Osteoblast (primary cell): ENCODE measurements around the gene TMEM151B. TPM values are rescaled to one million over a fixed set of nuclear protein-coding genes. Genes with fewer than 3 reads are reported as not detected.

Source experiments
- DNase-seq: peaks from one replicate; pipeline ENCODE4 v3.0.0; 2011; ENCODE audit warnings: low spot score, mixed read lengths; ENCODE audit not compliant: insufficient read length; ENCODE audit errors: missing footprints
- H2AFZ ChIP-seq: 2 replicates; pipeline ENCODE4 v1.6.0; 2011; ENCODE audit warnings: mild to moderate bottlenecking, low read length
- H3K27ac ChIP-seq: 2 replicates; pipeline ENCODE4 v1.5.1; 2011; ENCODE audit warnings: mild to moderate bottlenecking, low read depth, low read length, moderate library complexity
- H3K27me3 ChIP-seq: 2 replicates; pipeline ENCODE4 v1.6.0; 2012; ENCODE audit warnings: mild to moderate bottlenecking, control low read depth, inconsistent platforms, low read length, moderate library complexity; ENCODE audit not compliant: insufficient read depth
- H3K36me3 ChIP-seq: 2 replicates; pipeline ENCODE4 v1.5.1; 2011; ENCODE audit warnings: mild to moderate bottlenecking, low read length, control low read depth, moderate library complexity; ENCODE audit not compliant: insufficient read depth
- H3K4me1 ChIP-seq: 2 replicates; pipeline ENCODE4 v1.5.1; 2011; ENCODE audit warnings: mild to moderate bottlenecking, low read length, control low read depth, moderate library complexity; ENCODE audit not compliant: insufficient read depth
- H3K4me2 ChIP-seq: 2 replicates; pipeline ENCODE4 v1.6.0; 2011; ENCODE audit warnings: mild to moderate bottlenecking, low read length; ENCODE audit not compliant: insufficient read depth
- H3K4me3 ChIP-seq: fragments of 200-600 bp; sonication (generic); 3 replicates; pipeline ENCODE4 v1.5.1; 2012; ENCODE audit warnings: mild to moderate bottlenecking, low read length, inconsistent platforms; ENCODE audit not compliant: insufficient read depth
- H3K79me2 ChIP-seq: 2 replicates; pipeline ENCODE4 v1.6.0; 2012; ENCODE audit warnings: mild to moderate bottlenecking, low read length, control low read depth, inconsistent platforms; ENCODE audit not compliant: insufficient read depth
- H3K9me3 ChIP-seq: 2 replicates; pipeline ENCODE4 v1.5.1; 2011; ENCODE audit warnings: low read depth, low read length, control low read depth
- H4K20me1 ChIP-seq: 2 replicates; pipeline ENCODE4 v1.6.0; 2012; ENCODE audit warnings: mild to moderate bottlenecking, low read length, control low read depth; ENCODE audit not compliant: insufficient read depth
- total RNA-seq: library from RNA; depleted of rRNA; stranded (reverse); fragments of >200 nt; gene quantifications from 2 replicates; pipeline ENCODE4 v1.2.3, GENCODE V29; 2012
- TF ChIP-seq, protein P1 (sequence below): IDR thresholded peaks from 2 replicates; pipeline ENCODE4 v1.5.1; 2011; ENCODE audit warnings: mild to moderate bottlenecking, low read depth, low read length, moderate library complexity; ENCODE audit errors: extremely low read depth

TMEM151B gene
- total RNA-seq, 1 donor = not detected

DNA sequence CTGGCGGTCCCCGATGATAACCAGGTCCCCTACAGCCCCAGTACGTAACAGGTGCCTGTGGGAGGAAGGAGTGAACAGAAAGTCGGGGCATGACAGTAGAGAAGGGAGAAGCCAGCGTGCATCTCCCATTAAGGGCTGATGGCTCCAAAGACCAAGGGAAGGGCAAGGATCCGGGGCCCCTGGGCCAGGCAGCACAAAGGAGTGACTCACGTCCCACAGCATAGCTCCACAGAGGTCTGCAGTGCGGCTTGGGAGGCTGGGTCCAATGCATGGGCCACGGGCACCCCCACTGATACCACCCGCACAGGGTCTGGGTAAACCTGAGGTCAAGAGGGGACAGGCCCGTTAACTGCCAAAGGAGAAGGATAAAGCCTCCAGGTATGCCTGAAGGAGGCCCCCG lies 32.6 kb downstream of the TMEM151B start:
- no peaks in the 10 kb centered on the region for H3K9me3 ChIP-seq
- no peaks in the 10 kb centered on the region for H3K4me1 ChIP-seq
- no peak for DNase-seq
- no peak overlapping the region for H3K27ac ChIP-seq
- peaks cover 5% of the 10 kb centered on the region for H4K20me1 ChIP-seq
- H3K4me2 ChIP-seq = no peak overlapping the region
- peaks cover 52% of the 10 kb centered on the region for H3K36me3 ChIP-seq
- H3K27me3 ChIP-seq = peaks cover 11% of the 10 kb centered on the region
- TF ChIP-seq, protein P1, sequence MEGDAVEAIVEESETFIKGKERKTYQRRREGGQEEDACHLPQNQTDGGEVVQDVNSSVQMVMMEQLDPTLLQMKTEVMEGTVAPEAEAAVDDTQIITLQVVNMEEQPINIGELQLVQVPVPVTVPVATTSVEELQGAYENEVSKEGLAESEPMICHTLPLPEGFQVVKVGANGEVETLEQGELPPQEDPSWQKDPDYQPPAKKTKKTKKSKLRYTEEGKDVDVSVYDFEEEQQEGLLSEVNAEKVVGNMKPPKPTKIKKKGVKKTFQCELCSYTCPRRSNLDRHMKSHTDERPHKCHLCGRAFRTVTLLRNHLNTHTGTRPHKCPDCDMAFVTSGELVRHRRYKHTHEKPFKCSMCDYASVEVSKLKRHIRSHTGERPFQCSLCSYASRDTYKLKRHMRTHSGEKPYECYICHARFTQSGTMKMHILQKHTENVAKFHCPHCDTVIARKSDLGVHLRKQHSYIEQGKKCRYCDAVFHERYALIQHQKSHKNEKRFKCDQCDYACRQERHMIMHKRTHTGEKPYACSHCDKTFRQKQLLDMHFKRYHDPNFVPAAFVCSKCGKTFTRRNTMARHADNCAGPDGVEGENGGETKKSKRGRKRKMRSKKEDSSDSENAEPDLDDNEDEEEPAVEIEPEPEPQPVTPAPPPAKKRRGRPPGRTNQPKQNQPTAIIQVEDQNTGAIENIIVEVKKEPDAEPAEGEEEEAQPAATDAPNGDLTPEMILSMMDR = no peak
- H3K4me3 ChIP-seq = no peak overlapping the region
- H2AFZ ChIP-seq = no peak overlapping the region
- H3K79me2 ChIP-seq = no peaks in the 10 kb centered on the region

DNA sequence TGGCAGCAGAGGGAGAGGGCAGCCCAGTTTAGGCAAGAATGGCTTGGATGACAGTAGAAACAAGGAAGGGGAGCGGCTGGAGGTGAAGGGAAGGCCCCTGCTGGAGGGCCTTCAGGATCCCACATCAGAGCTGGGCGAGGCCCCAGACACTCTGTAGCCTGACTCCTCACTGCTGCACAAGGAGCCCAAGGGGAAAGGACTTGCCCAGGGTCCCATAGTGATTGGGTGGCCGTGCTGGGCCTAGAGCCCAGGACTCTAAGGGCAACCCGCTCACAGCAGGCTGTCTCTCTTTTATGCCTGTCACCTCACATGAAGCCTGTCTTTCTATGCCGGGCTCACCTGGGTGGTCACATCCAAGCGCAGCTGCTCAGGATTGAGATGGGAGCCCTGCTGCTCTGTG lies 33.6 kb downstream of the TMEM151B start:
- DNase-seq = no peak
- no peak overlapping the region for H3K4me3 ChIP-seq
- no peak overlapping the region for H2AFZ ChIP-seq
- H4K20me1 ChIP-seq = peaks cover 2% of the 10 kb centered on the region
- H3K79me2 ChIP-seq = no peaks in the 10 kb centered on the region
- peaks cover 1% of the 10 kb centered on the region for H3K4me1 ChIP-seq
- H3K36me3 ChIP-seq = peaks cover 54% of the 10 kb centered on the region
- H3K27me3 ChIP-seq = peaks cover 1% of the 10 kb centered on the region
- no peak overlapping the region for H3K4me2 ChIP-seq
- H3K27ac ChIP-seq = no peak overlapping the region
- TF ChIP-seq, protein P1 = no peak
- H3K9me3 ChIP-seq = no peaks in the 10 kb centered on the region

DNA sequence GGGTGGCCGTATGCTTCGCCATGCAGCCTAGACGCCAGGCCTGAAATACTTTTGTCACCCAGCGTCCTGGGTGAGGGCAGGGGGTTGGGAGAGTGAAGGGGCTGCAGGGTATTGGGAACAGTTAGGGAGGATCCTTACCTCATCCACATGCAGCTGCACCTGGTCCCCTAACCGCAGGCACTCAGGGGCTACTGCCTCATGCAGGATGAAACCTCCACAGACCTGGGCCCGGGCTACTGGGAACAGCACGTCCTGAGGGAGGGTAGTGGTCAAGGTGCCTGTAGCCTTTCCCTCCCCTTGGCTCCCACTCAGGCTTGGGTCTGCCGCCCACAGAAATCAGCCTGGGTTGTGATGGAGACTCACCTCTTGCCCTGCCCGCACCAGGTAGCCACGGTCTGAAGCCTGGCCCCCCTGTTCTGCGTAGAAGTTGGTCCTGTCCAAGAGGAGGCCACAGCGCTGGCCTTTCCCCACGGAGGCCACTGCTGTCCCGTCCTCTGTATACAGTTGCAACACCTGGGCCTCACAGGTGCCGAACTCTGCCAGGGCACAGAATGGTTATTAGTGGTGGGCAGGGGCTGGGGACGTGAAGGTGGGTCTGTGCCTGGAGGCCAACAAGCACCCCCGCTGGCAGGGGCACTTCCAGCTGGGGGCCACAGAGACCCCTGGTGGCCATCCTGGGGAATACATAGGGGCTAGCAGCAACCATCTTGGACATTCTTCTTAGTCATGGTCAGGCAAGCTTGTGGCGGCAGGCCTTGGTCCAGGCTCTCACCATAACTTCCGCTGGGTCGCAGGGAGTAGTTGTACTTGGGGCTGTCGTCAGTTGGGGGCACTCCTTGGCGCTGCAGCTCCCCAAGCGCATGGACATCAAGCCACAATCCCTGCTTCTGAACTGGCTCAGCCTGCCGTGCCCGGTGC lies 34.3 kb downstream of the TMEM151B start:
- peaks cover 59% of the 10 kb centered on the region for H3K36me3 ChIP-seq
- H3K9me3 ChIP-seq = no peaks in the 10 kb centered on the region
- no peak overlapping the region for H3K4me2 ChIP-seq
- no peak overlapping the region for H2AFZ ChIP-seq
- no peak overlapping the region for H3K27ac ChIP-seq
- H3K79me2 ChIP-seq = no peaks in the 10 kb centered on the region
- TF ChIP-seq, protein P1 = peak; percentile 69
- H3K4me3 ChIP-seq = no peak overlapping the region
- peaks cover 6% of the 10 kb centered on the region for H3K4me1 ChIP-seq
- peaks cover 2% of the 10 kb centered on the region for H4K20me1 ChIP-seq
- no peaks in the 10 kb centered on the region for H3K27me3 ChIP-seq
- peak; percentile 96 for DNase-seq

DNA sequence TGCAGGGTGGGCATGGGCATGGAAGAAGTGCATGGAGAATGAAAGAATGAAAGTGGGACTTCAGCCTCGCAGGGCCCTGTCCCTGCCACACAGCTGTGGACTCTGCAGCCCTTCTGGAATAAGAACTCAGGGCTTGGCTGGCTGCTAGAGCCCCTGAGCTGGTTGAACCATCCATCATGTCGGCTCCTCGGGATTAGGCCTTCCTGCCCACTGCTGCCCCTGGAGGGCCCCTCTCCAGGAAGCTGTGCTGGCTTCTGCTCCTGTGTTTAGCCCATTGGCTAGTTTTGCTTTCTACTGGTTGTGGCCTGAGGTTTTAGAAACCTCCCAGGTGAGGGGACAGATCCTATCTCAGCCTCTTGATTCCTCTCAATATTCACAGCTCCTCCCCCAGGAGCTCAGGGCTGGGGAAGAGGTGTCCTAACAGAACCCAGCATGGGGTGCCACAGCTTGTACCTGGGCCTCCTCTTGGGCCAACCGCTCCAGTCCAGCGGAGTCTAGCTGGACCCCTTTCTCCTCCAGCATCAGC lies 35.0 kb downstream of the TMEM151B start:
- H3K4me1 ChIP-seq = peaks cover 8% of the 10 kb centered on the region
- H3K36me3 ChIP-seq = peaks cover 64% of the 10 kb centered on the region
- H4K20me1 ChIP-seq = peaks cover 2% of the 10 kb centered on the region
- no peak overlapping the region for H3K4me3 ChIP-seq
- no peak for DNase-seq
- no peaks in the 10 kb centered on the region for H3K79me2 ChIP-seq
- H2AFZ ChIP-seq = no peak overlapping the region
- H3K27me3 ChIP-seq = no peaks in the 10 kb centered on the region
- H3K4me2 ChIP-seq = no peak overlapping the region
- TF ChIP-seq, protein P1 = no peak
- H3K27ac ChIP-seq = no peak overlapping the region
- no peaks in the 10 kb centered on the region for H3K9me3 ChIP-seq
